Measurements from ENCODE around the gene PDE8A. TPM values are rescaled to one million over a fixed set of nuclear protein-coding genes. Genes with fewer than 3 reads are reported as not detected.

Gene PDE8A
- total and polyA plus RNA-seq, 2 donors (not counting 3 experiments of a cell fraction or from before 2014, with no cell fraction given), result 21.3 to 45.7 TPM

GRCh38 chr15:85116494-85116893 is 134.8 kb downstream of the PDE8A start:
- POLR2A ChIA-PET, result no interaction called here
- H3K79me2 ChIP-seq (ENCODE audit: control insufficient read depth, insufficient read depth, low read length), result no peaks in the 10 kb centered on the region
- H3K4me2 ChIP-seq (ENCODE audit: insufficient read depth, low read length), result no peak overlapping the region
- H3K9me1 ChIP-seq (replicated peaks; ENCODE audit: control insufficient read depth, extremely low read depth, insufficient read depth, low read length), result no peaks in the 10 kb centered on the region
- H2AFZ ChIP-seq (ENCODE audit: low read depth, low read length), result no peak overlapping the region
- no peaks in the 10 kb centered on the region for H3K4me1 ChIP-seq (ENCODE audit: control insufficient read depth, extremely low read depth, insufficient read depth, low read length)
- DNase-seq (ENCODE audit: low read depth, low spot score) (no peak), FAIRE-seq (no peak)
- H3K36me3 ChIP-seq (ENCODE audit: control insufficient read depth in 2 of 2, extremely low read depth in 1 of 2, insufficient read depth in 2 of 2, low read length in 2 of 2), result peaks cover 7 to 17% of the 10 kb centered on the region in 2 experiments
- H3K9ac ChIP-seq (replicated peaks; ENCODE audit: extremely low read depth, insufficient read depth, low read length), result no peak overlapping the region
- no peaks in the 10 kb centered on the region for H4K20me1 ChIP-seq (replicated peaks; ENCODE audit: control insufficient read depth, extremely low read depth, insufficient read depth, low read length)
- no peaks in the 10 kb centered on the region for H3K27me3 ChIP-seq (ENCODE audit: control insufficient read depth in 2 of 2, insufficient read depth in 2 of 2, low read length in 2 of 2)
- dilution Hi-C loops (cut with MboI; ENCODE audit: extremely low pct_ligation_motif_present, low sequenced_read_pairs) (no loop called here), intact Hi-C loops (cut with micrococcal nuclease) (no loop called here)
- CTCF ChIA-PET, result interaction anchor here (1.1 kb wide), 1 partner anchor 69 kb away, joined by 3 read pairs; no protein-coding TSS in a partner anchor
- BruUV-seq (replicated peaks), result no TSS peak
- TF ChIP-seq GATA2 (IDR thresholded peaks at IDR 0.05; ENCODE audit: insufficient read depth, insufficient read length, low read depth, low read length), result no peak
- no peak for TF ChIP-seq POLR2A (IDR thresholded peaks at IDR 0.05; ENCODE audit: low read depth, low read length)
- H3K27ac ChIP-seq (ENCODE audit: insufficient read depth, low read depth, low read length), result no peak overlapping the region
- no peak overlapping the region for H3K4me3 ChIP-seq (replicated peaks in 1 of 3; ENCODE audit: insufficient read depth in 1 of 3, low read depth in 1 of 3, low read length in 3 of 3)
- H3K9me3 ChIP-seq (replicated peaks; ENCODE audit: control insufficient read depth, insufficient read depth, low read length), result no peaks in the 10 kb centered on the region

- H3K27ac ChIP-seq (ENCODE audit: insufficient read depth, low read depth, low read length), result no peak overlapping the region
- TF ChIP-seq MYC (IDR thresholded peaks at IDR 0.05; ENCODE audit: low read depth, low read length) (no peak), POLR2AphosphoS5 (IDR thresholded peaks at IDR 0.05; ENCODE audit: insufficient read depth, low read depth, low read length) (no peak), FOS (IDR thresholded peaks at IDR 0.05; ENCODE audit: borderline replicate concordance, insufficient read depth, low read length) (no peak), POLR2A (IDR thresholded peaks at IDR 0.05; ENCODE audit: low read depth, low read length) (no peak), CTCF (IDR thresholded peaks at IDR 0.05; ENCODE audit: extremely low read depth in 1 of 2, insufficient read depth in 1 of 2, low read depth in 1 of 2, low read length in 2 of 2) (no peak), MAX (IDR thresholded peaks at IDR 0.05; ENCODE audit: insufficient read depth, insufficient read length) (no peak), EZH2 (IDR thresholded peaks at IDR 0.05; ENCODE audit: borderline replicate concordance, low read depth, low read length, severe bottlenecking) (no peak), JUN (IDR thresholded peaks at IDR 0.05; ENCODE audit: borderline replicate concordance, insufficient read depth, insufficient read length, low read depth) (no peak), GATA2 (IDR thresholded peaks at IDR 0.05; ENCODE audit: insufficient read depth, insufficient read length, low read depth, low read length) (no peak)
- no peaks in the 10 kb centered on the region for H3K79me2 ChIP-seq (ENCODE audit: control insufficient read depth, insufficient read depth, low read length)
- H4K20me1 ChIP-seq (replicated peaks; ENCODE audit: control insufficient read depth, extremely low read depth, insufficient read depth, low read length), result no peaks in the 10 kb centered on the region
- DNase-seq (ENCODE audit: low read depth, low spot score) (peak; percentile 47), FAIRE-seq (no peak)
- no peaks in the 10 kb centered on the region for H3K27me3 ChIP-seq (ENCODE audit: control insufficient read depth in 2 of 2, insufficient read depth in 2 of 2, low read length in 2 of 2)
- dilution Hi-C loops (cut with MboI; ENCODE audit: extremely low pct_ligation_motif_present, low sequenced_read_pairs) (no loop called here), intact Hi-C loops (cut with micrococcal nuclease) (no loop called here)
- POLR2A ChIA-PET, result no interaction called here
- no peak overlapping the region for H3K9ac ChIP-seq (replicated peaks; ENCODE audit: extremely low read depth, insufficient read depth, low read length)
- CTCF ChIA-PET, result no interaction called here
- H3K9me3 ChIP-seq (replicated peaks; ENCODE audit: control insufficient read depth, insufficient read depth, low read length), result no peaks in the 10 kb centered on the region
- H3K36me3 ChIP-seq (ENCODE audit: control insufficient read depth in 2 of 2, extremely low read depth in 1 of 2, insufficient read depth in 2 of 2, low read length in 2 of 2), result peaks cover 7 to 17% of the 10 kb centered on the region in 2 experiments
- no peak overlapping the region for H3K4me3 ChIP-seq (replicated peaks in 1 of 3; ENCODE audit: insufficient read depth in 1 of 3, low read depth in 1 of 3, low read length in 3 of 3)
- H2AFZ ChIP-seq (ENCODE audit: low read depth, low read length), result no peak overlapping the region
- no peaks in the 10 kb centered on the region for H3K4me1 ChIP-seq (ENCODE audit: control insufficient read depth, extremely low read depth, insufficient read depth, low read length)
- H3K9me1 ChIP-seq (replicated peaks; ENCODE audit: control insufficient read depth, extremely low read depth, insufficient read depth, low read length), result no peaks in the 10 kb centered on the region
- no peak overlapping the region for H3K4me2 ChIP-seq (ENCODE audit: insufficient read depth, low read length)
- BruUV-seq (replicated peaks), result no TSS peak
Observed at GRCh38 chr15:85116925-85117646, 135.4 kb downstream of the PDE8A start.
